HEK293T (cell line): ENCODE data around the gene RPL31.

Experiments used
- ARNT ChIP-seq: fragments of 450-650 bp; IDR thresholded peaks from 2 replicates; pipeline ENCODE4 v1.6.1; 2017; ENCODE audit warnings: mild to moderate bottlenecking
- BHLHE40 ChIP-seq: fragments of 450-650 bp; IDR thresholded peaks from 2 replicates; pipeline ENCODE4 v1.6.1; 2016; ENCODE audit warnings: mild to moderate bottlenecking, moderate library complexity, borderline replicate concordance
- FOXK2 ChIP-seq: fragments of 450-650 bp; IDR thresholded peaks from 2 replicates; pipeline ENCODE4 v1.6.1; 2016; ENCODE audit warnings: mild to moderate bottlenecking
- FOXM1 ChIP-seq: fragments of 450-650 bp; IDR thresholded peaks from 2 replicates; pipeline ENCODE4 v1.6.1; 2017; ENCODE audit warnings: mild to moderate bottlenecking, borderline replicate concordance
- SP1 ChIP-seq: fragments of 450-650 bp; IDR thresholded peaks from 2 replicates; pipeline ENCODE4 v1.6.1; 2017
- SUZ12 ChIP-seq: fragments of 450-650 bp; IDR thresholded peaks from 2 replicates; pipeline ENCODE4 v1.6.1; 2016; ENCODE audit warnings: mild to moderate bottlenecking
- TARDBP ChIP-seq: fragments of 450-650 bp; IDR thresholded peaks from 2 replicates; pipeline ENCODE4 v1.6.1; 2016

GRCh38 chr2:100976061-100976460 lies 26.0 kb upstream of the RPL31 start:
- TF ChIP-seq FOXM1: no peak
- TF ChIP-seq SP1: no peak
- TF ChIP-seq BHLHE40: no peak
- no peak for TF ChIP-seq SUZ12
- no peak for TF ChIP-seq ARNT
- TF ChIP-seq TARDBP: no peak
- no peak for TF ChIP-seq FOXK2
